Motor neuron (in vitro differentiated cells): Measurements from ENCODE around the gene HIC1. TPM values are rescaled to one million over a fixed set of nuclear protein-coding genes. Genes with fewer than 3 reads are reported as not detected.
"Not testable (repeated sequence)": the region's sequence is repeated elsewhere in the genome, so short reads cannot be mapped to it uniquely, and the experiment has no call there.

Source experiments
- ATAC-seq, 8 experiments: fragments of 200-7000 bp; cut with Tn5 transposase; replicated peaks in 6 of 8; 2 replicates each; pipeline ENCODE4 v1.8.0; 2021; ENCODE audit warnings: mild to moderate bottlenecking in 8 of 8, moderate library complexity in 8 of 8
- H3K27ac ChIP-seq, 2 donors: fragments of 250-450 bp; sonication (Bioruptor Pico); 2 replicates each; pipeline ENCODE4 v1.9.0; 2021; ENCODE audit warnings: antibody characterized with exemption in 2 of 2, mild to moderate bottlenecking in 2 of 2, moderate library complexity in 1 of 2
- H3K4me1 ChIP-seq, 2 donors: fragments of 250-450 bp; sonication (Bioruptor Pico); replicated peaks in 1 of 2; 2 replicates each; pipeline ENCODE4 v1.6.1; 2021; ENCODE audit warnings: antibody characterized with exemption in 2 of 2, mild to moderate bottlenecking in 2 of 2, moderate library complexity in 1 of 2
- H3K4me3 ChIP-seq, 5 donors: fragments of 250-450 bp; sonication (Bioruptor Pico); 2 replicates each; pipeline ENCODE4 v1.9.0; 2021; ENCODE audit warnings: antibody characterized with exemption in 5 of 5, mild to moderate bottlenecking in 5 of 5, moderate library complexity in 4 of 5
- WGBS, 10 experiments: fragments of 450-650 bp; shearing (Covaris generic); methylation state at CpG; one replicate each; pipeline ENCODE4 v1.0.0; 2022; 5-methylcytosine and 5-hydroxymethylcytosine counted together
- in situ Hi-C, 9 experiments: fragments of 400-800 bp; cut with MboI; loops; one replicate each; pipeline ENCODE4 v1.15.0; 2021; ENCODE audit warnings: low sequenced_read_pairs in 9 of 9, low pct_unique_long_range_greater_than_20kb in 2 of 9; ENCODE audit not compliant: unreplicated experiment in 9 of 9
- total RNA-seq, 8 experiments: library from RNA; unstranded; fragments of 300-600 nt; gene quantifications; 2 replicates each; pipeline versions ENCODE4 v1.2.3 to v1.2.4, GENCODE V29; 2022

HIC1 gene, protein sequence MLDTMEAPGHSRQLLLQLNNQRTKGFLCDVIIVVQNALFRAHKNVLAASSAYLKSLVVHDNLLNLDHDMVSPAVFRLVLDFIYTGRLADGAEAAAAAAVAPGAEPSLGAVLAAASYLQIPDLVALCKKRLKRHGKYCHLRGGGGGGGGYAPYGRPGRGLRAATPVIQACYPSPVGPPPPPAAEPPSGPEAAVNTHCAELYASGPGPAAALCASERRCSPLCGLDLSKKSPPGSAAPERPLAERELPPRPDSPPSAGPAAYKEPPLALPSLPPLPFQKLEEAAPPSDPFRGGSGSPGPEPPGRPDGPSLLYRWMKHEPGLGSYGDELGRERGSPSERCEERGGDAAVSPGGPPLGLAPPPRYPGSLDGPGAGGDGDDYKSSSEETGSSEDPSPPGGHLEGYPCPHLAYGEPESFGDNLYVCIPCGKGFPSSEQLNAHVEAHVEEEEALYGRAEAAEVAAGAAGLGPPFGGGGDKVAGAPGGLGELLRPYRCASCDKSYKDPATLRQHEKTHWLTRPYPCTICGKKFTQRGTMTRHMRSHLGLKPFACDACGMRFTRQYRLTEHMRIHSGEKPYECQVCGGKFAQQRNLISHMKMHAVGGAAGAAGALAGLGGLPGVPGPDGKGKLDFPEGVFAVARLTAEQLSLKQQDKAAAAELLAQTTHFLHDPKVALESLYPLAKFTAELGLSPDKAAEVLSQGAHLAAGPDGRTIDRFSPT
- total RNA-seq, result 10 to 100 TPM in 4 of 8 experiments, 1 to 10 TPM in 2, under 1 TPM in 2; 0.71 to 24.0 (median 6.7) TPM

DNA sequence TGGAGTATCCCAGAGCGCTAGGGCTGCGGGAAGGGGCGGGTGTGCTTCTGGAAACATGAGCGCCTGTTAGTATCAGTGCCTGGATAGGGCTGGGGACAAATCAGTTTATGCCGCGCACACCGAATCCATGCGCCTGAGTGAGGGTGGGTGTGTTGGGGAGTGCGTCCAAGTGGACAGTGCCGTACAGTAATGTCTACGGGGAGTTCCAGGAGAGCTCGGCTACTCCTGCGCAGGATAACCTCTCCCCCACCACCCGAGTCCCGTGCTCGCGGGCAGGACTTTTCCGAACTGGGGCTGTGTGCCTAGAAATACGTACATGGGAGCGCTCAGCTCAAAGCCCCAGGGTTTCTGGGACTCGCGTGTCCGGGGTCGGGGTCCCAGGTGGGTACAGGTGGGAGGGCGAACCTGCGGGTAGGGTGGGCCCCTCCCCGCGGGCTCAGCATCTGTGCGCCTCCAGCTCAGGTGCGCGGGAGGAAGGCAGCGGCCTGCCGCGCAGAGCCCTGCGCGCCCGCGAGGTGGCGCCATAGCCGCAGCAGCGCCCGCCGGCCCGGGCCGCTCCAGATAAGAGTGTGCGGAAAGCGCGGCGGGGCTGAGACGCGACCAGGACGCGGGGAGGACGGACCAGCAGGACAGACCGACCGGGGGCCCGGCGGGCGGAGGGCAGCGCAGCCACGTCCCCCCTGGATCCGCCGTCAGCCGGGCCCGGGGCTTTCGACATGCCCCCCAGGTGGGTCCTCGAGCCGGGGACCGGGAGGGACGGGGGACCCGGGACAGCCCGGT lies at the start of gene HIC1:
Gene HIC1 (plus strand): TSS at position 592 of the 780 bp plus-strand sequence. CDS start 1,588 bp downstream, outside the sequence.
- peak within 1 kb of the TSS; percentile 28 to 42 (median 32) for H3K4me3 ChIP-seq
- H3K27ac ChIP-seq, result no peak within 1 kb of the TSS
- H3K4me1 ChIP-seq, result peaks cover 0 to 7% of the 10 kb centered on the region in 2 donors
- in situ Hi-C loops, result loop anchor here in 5 of 9 experiments (10.0 to 25.0 kb wide), 2 partner anchors 183 to 190 kb away; no protein-coding TSS in a partner anchor
- ATAC-seq, result peak; percentile 23 to 58 (median 32)
- 0 to 28% (median 0%) methylated on average over 4 to 20 of the region's 72 CpGs; no CpG with 5 or more reads in 5 of the 10 experiments for WGBS, 10 experiments

DNA sequence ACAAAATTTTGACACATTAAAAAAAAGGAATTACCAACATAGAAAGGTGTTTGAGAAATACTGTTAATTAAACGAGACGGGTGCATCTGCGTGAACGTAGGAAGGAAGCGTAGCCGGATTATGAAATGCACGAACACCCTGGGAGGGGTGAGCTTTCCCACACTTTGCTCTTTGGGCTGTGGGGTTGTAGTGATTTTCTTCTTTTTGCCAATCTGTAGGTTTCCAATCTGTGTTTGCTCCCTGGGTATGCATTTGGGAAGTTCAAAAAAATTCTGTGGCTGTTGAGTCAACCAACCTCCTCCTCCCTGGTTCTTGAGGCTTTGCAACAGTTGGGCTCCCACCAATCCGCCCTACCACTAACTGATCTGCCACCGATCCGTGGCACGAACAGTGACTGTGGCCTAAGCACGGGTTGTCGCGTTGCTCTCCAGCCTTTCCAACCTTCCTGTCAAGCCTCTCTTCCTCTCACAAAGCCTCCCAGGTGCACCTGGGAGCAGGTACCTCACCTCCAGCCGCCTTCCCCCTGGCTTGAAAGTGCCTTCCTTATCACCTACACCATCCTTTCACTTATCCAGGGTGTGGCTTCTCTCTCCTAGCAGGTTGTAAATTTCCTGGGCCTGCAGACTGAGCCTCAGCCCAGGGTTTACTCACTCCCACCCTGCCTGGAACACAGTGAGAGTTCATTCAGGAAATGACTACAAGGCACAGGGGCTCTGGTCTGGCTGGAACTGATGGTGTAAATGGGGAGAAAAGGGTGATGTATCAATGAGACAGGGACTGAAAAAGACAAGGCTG lies 46.4 kb upstream of the HIC1 start:
- H3K4me1 ChIP-seq, result peaks cover 8 to 9% of the 10 kb centered on the region in 2 donors
- H3K27ac ChIP-seq, result no peak overlapping the region
- whole genome bisulfite sequencing, 10 experiments, result 62 to 100% (median 92%) methylated on average over 1 to 15 of the region's 15 CpGs
- H3K4me3 ChIP-seq, result no peak overlapping the region
- ATAC-seq, result no peak
- in situ Hi-C loops, result no loop called here

DNA sequence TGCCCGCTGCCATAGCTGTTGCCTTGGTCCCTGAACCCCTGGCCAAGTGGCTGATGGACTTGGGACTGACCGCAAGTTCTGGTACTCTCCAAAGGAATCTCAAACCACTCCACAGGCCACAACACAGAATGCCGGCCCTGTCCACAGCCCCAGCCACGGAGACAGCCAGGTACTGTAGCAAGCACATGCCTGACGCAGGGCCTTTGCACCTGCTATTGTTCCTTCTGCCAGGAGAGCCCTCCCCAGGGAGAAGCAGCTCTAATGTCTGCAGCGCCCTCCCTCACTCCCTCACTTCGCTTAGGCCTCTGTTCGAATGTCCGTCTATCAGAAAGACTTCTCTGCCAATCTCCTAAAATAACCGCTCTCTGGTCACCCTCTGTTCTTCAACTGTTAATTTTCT lies 45.2 kb upstream of the HIC1 start:
- no peak overlapping the region for H3K27ac ChIP-seq

DNA sequence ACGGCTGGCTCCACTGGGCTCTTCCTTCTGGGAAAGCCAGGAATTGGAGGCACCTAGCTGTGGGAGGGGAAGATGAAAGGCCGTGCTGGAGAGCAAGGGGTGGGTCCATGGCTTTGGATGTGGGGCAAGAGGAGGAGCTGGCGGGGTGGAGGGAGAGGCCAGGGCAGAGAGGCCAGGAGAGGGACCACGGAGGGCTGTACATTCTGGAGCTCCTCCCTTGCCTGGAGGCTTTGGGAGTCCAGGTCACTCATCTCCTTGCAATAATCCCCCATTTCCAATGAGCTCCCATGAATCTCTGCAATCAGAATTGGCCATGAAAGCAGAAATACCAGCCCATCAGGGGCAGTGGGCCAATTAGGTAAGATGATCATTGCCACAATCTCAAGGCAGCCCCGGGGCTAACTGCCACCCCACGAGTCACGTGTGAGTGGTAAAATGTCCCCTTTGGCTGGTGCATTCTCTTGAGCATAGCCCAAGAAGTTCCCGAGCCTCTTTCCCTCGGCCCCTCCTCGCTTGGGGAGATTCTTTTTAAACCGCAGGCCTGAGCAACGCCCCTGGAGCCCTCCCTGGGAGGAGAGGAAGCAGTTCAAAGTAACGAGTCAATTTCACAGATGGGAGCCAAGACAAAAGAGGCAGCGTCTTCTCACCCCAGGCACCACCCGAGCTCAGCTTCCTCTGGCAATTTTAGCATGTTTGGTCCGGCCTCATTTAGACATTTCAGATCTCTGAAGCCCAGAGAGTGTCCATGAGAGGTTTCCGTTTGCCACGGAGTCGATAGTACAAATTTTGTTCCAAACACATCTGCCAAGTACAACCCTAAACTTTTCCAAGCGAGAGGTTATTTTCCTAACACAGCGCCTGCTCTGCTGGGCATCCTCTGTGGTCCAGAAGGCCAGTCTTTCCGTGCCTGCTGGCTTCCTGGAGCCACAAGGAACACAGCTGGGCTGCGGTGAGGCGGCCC lies 43.2 kb upstream of the HIC1 start:
- peak in 6 of 8 experiments; percentile 34 to 95 (median 68) for ATAC-seq
- Histone ChIP-seq H3K4me3 (no peak overlapping the region), H3K27ac (no peak overlapping the region), H3K4me1 (peaks cover 15 to 16% of the 10 kb centered on the region in 2 donors)
- WGBS, 10 experiments, result 6 to 75% (median 20%) methylated on average over 1 to 19 of the region's 24 CpGs; no CpG with 5 or more reads in 1 of the 10 experiments
- in situ Hi-C loops, result no loop called here

More for the DNA sequence above, 45.2 kb upstream of the HIC1 start:
- 80 to 100% (median 96%) methylated on average over 1 to 4 of the region's 10 CpGs; no CpG with 5 or more reads in 4 of the 10 experiments for WGBS, 10 experiments
- no peak for ATAC-seq
- H3K4me1 ChIP-seq, result peaks cover 8 to 9% of the 10 kb centered on the region in 2 donors
- in situ Hi-C loops, result no loop called here
- H3K4me3 ChIP-seq, result no peak overlapping the region

DNA sequence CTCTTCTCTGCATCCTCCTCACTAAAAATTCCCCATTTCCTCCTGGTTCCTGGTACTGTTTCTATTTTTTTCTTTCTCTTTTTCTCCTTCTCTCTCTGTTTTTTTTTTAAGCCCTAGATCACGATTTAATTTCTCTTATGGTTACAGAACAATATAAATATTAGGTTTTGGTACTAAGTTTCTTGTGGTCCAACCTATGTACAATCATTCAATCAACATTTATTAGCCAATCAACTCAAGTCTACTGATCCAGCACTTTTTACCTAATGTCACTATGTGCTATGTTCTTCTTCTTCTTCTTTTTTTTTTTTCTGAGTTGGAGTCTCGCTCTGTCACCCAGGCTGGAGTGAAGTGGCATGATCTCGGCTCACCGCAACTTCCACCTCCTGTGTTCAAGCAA lies 42.4 kb upstream of the HIC1 start:
- no peak overlapping the region for H3K4me3 ChIP-seq
- no peak for ATAC-seq
- no peak overlapping the region for H3K27ac ChIP-seq
- peaks cover 23 to 24% of the 10 kb centered on the region in 2 donors for H3K4me1 ChIP-seq
- in situ Hi-C loops, result no loop called here
- WGBS, 10 experiments, result 76 to 100% (median 93%) methylated on average over 1 to 4 of the region's 4 CpGs; no CpG with 5 or more reads in 2 of the 10 experiments

DNA sequence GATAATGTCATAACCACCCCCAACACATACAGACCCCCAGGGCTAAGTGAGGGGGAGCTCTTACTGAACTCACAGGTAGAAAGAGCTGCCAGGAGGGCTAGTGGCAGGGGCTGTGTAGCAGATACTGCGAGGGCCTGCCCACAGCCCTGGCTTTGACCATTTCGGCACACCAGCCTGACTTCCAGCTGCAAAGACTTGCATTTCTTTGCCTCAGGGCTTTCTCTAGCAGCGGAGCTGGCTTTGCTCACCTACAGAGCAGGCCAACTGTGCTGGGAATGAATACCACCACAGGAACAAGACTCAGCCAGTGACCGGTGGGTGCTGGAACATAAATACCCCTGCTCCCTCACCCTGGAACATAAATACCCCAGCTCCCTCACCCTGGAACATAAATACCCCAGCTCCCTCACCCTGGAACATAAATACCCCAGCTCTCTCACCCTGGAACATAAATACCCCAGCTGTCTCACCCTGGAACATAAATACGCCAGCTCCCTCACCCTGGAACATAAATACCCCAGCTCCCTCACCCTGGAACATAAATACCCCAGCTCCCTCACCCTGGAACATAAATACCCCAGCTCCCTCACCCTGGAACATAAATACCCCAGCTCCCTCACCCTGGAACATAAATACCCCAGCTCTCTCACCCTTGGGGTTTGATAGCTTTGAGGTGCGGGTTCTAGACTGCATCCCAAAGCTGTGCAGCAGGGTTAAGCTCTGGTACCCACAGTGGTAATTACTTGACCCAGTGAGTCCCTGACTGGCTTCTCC lies 41.5 kb upstream of the HIC1 start:
- WGBS, 10 experiments, result 93 to 100% methylated on average over 2 to 3 of the region's 6 CpGs; no CpG with 5 or more reads in 8 of the 10 experiments
- ATAC-seq, result peak in 1 of 8 experiments; percentile 45
- in situ Hi-C loops, H3K4me3 ChIP-seq, H3K27ac ChIP-seq: not testable (repeated sequence)
- peaks cover 32 to 33% of the 10 kb centered on the region in 2 donors for H3K4me1 ChIP-seq

DNA sequence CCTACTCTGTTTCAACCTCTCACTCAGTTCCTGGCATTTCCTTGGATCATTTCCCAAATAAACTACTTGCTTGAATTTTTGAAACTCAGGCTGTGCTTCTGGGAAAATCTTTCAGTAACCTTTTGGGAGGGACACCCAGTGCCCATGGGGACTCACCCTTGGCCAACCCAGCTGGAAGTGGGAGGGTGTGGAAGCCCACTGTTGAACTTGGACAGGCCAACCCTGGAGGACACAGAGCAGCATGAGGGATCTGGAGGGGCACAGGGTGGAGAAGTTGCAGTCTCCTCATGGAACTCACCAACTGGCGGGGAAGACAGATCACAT lies 40.9 kb upstream of the HIC1 start:
- 100% methylated on average over 1 of the region's 1 CpG; no CpG with 5 or more reads in 6 of the 10 experiments for WGBS, 10 experiments
- in situ Hi-C loops, result no loop called here
- Histone ChIP-seq H3K4me3 (no peak overlapping the region), H3K4me1 (peaks cover 36 to 39% of the 10 kb centered on the region in 2 donors), H3K27ac (no peak overlapping the region)
- no peak for ATAC-seq

DNA sequence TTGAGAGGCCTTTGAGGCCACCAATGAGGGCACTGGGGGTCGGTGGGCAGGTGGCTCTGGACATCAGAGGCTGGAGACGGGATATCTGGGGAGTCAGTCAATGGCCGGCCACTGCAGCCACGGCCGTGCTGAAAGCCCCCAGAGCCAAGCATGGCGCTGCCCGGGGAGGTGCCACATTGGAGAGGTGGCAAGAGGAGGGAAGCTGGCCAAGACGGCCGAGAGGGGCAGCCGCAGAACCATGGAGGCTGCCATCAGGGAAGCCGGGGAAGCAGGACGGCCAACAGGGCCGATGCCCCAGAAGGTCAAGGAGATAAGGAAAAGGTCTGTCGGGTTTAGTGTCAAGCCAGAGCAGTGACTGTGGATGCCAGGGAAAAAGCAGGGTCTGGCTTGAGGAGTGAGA lies 39.6 kb upstream of the HIC1 start:
- in situ Hi-C loops, result no loop called here
- Histone ChIP-seq H3K4me3 (no peak overlapping the region), H3K4me1 (peaks cover 40 to 47% of the 10 kb centered on the region in 2 donors), H3K27ac (no peak overlapping the region)
- no peak for ATAC-seq
- 80 to 91% methylated on average over 2 to 11 of the region's 14 CpGs; no CpG with 5 or more reads in 8 of the 10 experiments for WGBS, 10 experiments

DNA sequence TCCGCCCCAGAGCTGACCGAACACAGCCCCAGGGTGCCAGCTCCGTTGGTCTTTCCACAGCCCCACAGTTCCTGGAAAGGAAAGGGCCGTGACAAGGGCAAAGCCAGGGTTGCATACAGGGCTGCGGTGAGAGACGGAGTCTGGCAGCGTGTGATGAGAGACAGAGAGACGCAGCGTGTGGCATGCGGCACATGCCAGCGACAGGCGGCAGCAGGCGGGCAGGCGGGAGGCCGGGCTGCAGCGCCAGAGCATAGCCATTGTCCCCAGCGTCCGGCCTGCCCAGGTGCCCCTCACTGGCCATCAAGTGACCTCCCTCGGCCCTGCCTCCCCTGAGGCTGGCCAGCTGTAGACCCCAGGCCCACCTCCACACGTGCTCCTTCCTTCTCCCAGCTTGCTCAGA lies 38.4 kb upstream of the HIC1 start:
- WGBS, 10 experiments, result 40 to 100% (median 70%) methylated on average over 1 to 4 of the region's 20 CpGs; no CpG with 5 or more reads in 6 of the 10 experiments
- Histone ChIP-seq H3K4me3 (no peak overlapping the region), H3K4me1 (peaks cover 43 to 53% of the 10 kb centered on the region in 2 donors), H3K27ac (peak overlapping the region; percentile 2 to 50)
- ATAC-seq, result no peak
- in situ Hi-C loops, result no loop called here

DNA sequence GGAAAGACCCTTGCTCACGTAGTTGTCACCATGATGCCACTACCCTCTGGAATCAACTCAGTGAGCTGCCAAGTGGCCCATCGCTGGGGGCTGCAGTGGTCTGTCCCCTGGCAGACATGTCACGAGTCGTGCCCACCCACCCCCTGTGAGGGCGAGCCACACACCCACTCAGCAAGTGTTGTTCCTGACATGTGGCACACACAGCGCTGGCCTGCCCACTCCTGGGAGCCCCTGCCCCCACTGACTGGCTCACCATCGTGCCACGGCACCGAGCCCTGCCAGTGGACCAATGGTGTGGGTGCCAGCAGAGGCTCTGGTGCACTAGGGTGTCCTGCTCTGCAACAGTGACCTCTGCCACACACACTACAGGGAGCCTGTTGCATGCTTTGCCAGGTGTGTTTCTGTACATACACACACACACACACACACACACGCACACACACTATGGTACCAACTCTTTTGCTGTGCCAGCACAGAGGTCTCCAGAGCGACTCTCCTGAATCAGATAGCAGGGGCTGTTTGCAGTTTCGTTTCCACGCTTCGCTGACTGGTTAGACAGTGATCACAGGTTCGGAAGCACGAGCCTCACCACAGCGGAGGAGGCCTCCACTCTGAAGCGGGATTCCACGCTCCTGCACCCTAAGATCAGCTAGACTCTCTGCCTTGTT lies 37.5 kb upstream of the HIC1 start:
- Histone ChIP-seq H3K4me1 (peaks cover 38 to 48% of the 10 kb centered on the region in 2 donors), H3K27ac (no peak overlapping the region), H3K4me3 (no peak overlapping the region)
- in situ Hi-C loops, result no loop called here
- peak in 4 of 8 experiments; percentile 13 to 48 (median 42) for ATAC-seq
- WGBS, 10 experiments, result 52 to 90% (median 82%) methylated on average over 2 to 9 of the region's 19 CpGs; no CpG with 5 or more reads in 4 of the 10 experiments
